ENCODE data around the gene ENTHD1.

GRCh38 chr22:39716534-39716933 is 177.0 kb downstream of the ENTHD1 start:
- TF ChIP-seq CTCF (IDR thresholded peaks at IDR 0.05) (no peak), POLR2A (IDR thresholded peaks at IDR 0.05) (no peak)

Data from Peyer's patch (tissue), 4 donors.